Measurements from ENCODE around the gene SLC12A9. TPM values are rescaled to one million over a fixed set of nuclear protein-coding genes. Genes with fewer than 3 reads are reported as not detected.

Gene SLC12A9
- total and polyA plus RNA-seq, 11 donors: 4.6 to 23.6 (median 7.0) TPM

- Histone ChIP-seq H3K27me3 (peaks cover 0 to 12% (median 0%) of the 10 kb centered on the region in 9 donors), H3K27ac (no peak overlapping the region), H3K4me1 (peaks cover 0 to 9% (median 0%) of the 10 kb centered on the region in 12 donors), H3K36me3 (no peaks in the 10 kb centered on the region), H3K9me3 (no peaks in the 10 kb centered on the region), H3K4me3 (no peak overlapping the region)
- no peak for TF ChIP-seq CTCF (IDR thresholded peaks at IDR 0.05)
- TF ChIP-seq POLR2A (IDR thresholded peaks at IDR 0.05): no peak
- DNase-seq (no peak), ATAC-seq (no peak)
- WGBS, 4 donors: 79 to 88% (median 85%) methylated on average over 8 of the region's 8 CpGs
- intact Hi-C loops (cut with DNase I): no loop called here
Observed at GRCh38 chr7:100914879-100915447, 62.5 kb downstream of the SLC12A9 start.

Small RNAs within 50 kb of the gene (microRNA-seq; reads per million reads assigned to microRNA genes)
- 0 to 0.26 (median 0.10) reads per million in 4 donors for gene MIR6875

Other genes with a start within 250 kb of the SLC12A9 start
- gene MOSPD3, start 240.2 kb upstream of the SLC12A9 start, total RNA-seq: 10 to 100 TPM in 5 of 9 donors, 1 to 10 TPM in 4; 6.7 to 13.8 (median 10.4) TPM
- gene MOSPD3, start 240.2 kb upstream of the SLC12A9 start, polyA plus RNA-seq: 10 to 100 TPM; 10.4 to 12.3 TPM
- under 1 TPM in 4 of 9 donors, not detected in 5; 0.15 to 0.59 (median 0.45) TPM for gene TFR2, start 211.2 kb upstream of the SLC12A9 start, total RNA-seq
- gene TFR2, start 211.2 kb upstream of the SLC12A9 start, polyA plus RNA-seq: under 1 TPM; 0.08 to 0.37 TPM
- not detected for gene ACTL6B, start 196.3 kb upstream of the SLC12A9 start, total RNA-seq
- gene ACTL6B, start 196.3 kb upstream of the SLC12A9 start, polyA plus RNA-seq: not detected
- gene GNB2, start 179.0 kb upstream of the SLC12A9 start, total RNA-seq: 100 to 1,000 TPM in 7 of 9 donors, 10 to 100 TPM in 2; 94.8 to 188 (median 122) TPM
- gene GNB2, start 179.0 kb upstream of the SLC12A9 start, polyA plus RNA-seq: 100 to 1,000 TPM in 1 of 2 donors, 10 to 100 TPM in 1; 48.0 to 199 TPM
- 10 to 100 TPM; 14.1 to 31.7 (median 23.2) TPM for gene GIGYF1, start 158.5 kb upstream of the SLC12A9 start, total RNA-seq
- 10 to 100 TPM; 12.9 to 23.8 TPM for gene GIGYF1, start 158.5 kb upstream of the SLC12A9 start, polyA plus RNA-seq
- 10 to 100 TPM; 24.1 to 41.3 (median 28.9) TPM for gene POP7, start 146.6 kb upstream of the SLC12A9 start, total RNA-seq
- 10 to 100 TPM; 42.1 to 62.4 TPM for gene POP7, start 146.6 kb upstream of the SLC12A9 start, polyA plus RNA-seq
- not detected for gene EPO, start 132.2 kb upstream of the SLC12A9 start, total RNA-seq
- gene EPO, start 132.2 kb upstream of the SLC12A9 start, polyA plus RNA-seq: not detected
- gene ZAN, start 119.1 kb upstream of the SLC12A9 start, total RNA-seq: not detected
- not detected for gene ZAN, start 119.1 kb upstream of the SLC12A9 start, polyA plus RNA-seq
- gene EPHB4, start 25.2 kb upstream of the SLC12A9 start, total RNA-seq: 10 to 100 TPM; 18.0 to 76.2 (median 21.4) TPM
- gene EPHB4, start 25.2 kb upstream of the SLC12A9 start, polyA plus RNA-seq: 10 to 100 TPM; 10.7 to 35.2 TPM
- gene TRIP6, start 14.7 kb downstream of the SLC12A9 start, total RNA-seq: 10 to 100 TPM in 8 of 9 donors, 1 to 10 TPM in 1; 9.2 to 37.3 (median 17.1) TPM
- 10 to 100 TPM; 10.6 to 23.1 TPM for gene TRIP6, start 14.7 kb downstream of the SLC12A9 start, polyA plus RNA-seq
- gene SRRT, start 22.4 kb downstream of the SLC12A9 start, total RNA-seq: 10 to 100 TPM; 31.0 to 62.2 (median 49.5) TPM
- gene SRRT, start 22.4 kb downstream of the SLC12A9 start, polyA plus RNA-seq: 10 to 100 TPM; 38.0 to 49.7 TPM
- gene UFSP1, start 37.0 kb downstream of the SLC12A9 start, total RNA-seq: 1 to 10 TPM; 1.0 to 3.4 (median 1.6) TPM
- gene UFSP1, start 37.0 kb downstream of the SLC12A9 start, polyA plus RNA-seq: 1 to 10 TPM; 3.4 TPM
- gene ACHE, start 43.2 kb downstream of the SLC12A9 start, total RNA-seq: 1 to 10 TPM in 4 of 9 donors, under 1 TPM in 5; 0.44 to 2.1 (median 0.78) TPM
- under 1 TPM; 0.58 to 0.69 TPM for gene ACHE, start 43.2 kb downstream of the SLC12A9 start, polyA plus RNA-seq
- 1 to 10 TPM in 3 of 9 donors, under 1 TPM in 6; 0.16 to 1.4 (median 0.45) TPM for gene MUC3A, start 96.8 kb downstream of the SLC12A9 start, total RNA-seq
- gene MUC3A, start 96.8 kb downstream of the SLC12A9 start, polyA plus RNA-seq: 1 to 10 TPM in 1 of 2 donors, under 1 TPM in 1; 0.25 to 1.8 TPM
- under 1 TPM in 2 of 9 donors, not detected in 7; 0.02 TPM for gene MUC12, start 116.9 kb downstream of the SLC12A9 start, total RNA-seq
- gene MUC12, start 116.9 kb downstream of the SLC12A9 start, polyA plus RNA-seq: under 1 TPM; 0.19 to 0.23 TPM
- gene MUC17, start 167.4 kb downstream of the SLC12A9 start, total RNA-seq: not detected
- not detected for gene MUC17, start 167.4 kb downstream of the SLC12A9 start, polyA plus RNA-seq
- gene TRIM56, start 232.8 kb downstream of the SLC12A9 start, total RNA-seq: 10 to 100 TPM in 8 of 9 donors, 1 to 10 TPM in 1; 7.9 to 37.4 (median 14.7) TPM
- gene TRIM56, start 232.8 kb downstream of the SLC12A9 start, polyA plus RNA-seq: 10 to 100 TPM; 10.7 to 12.7 TPM